Globus pallidus (tissue), 1 donor: ENCODE measurements around the gene CEACAM1.
"Not testable (repeated sequence)": the region's sequence is repeated elsewhere in the genome, so short reads cannot be mapped to it uniquely, and the experiment has no call there.

ENCODE experiments used
- DNase-seq: peaks from one replicate; pipeline ENCODE4 v3.0.0-alpha.2; 2015; ENCODE audit warnings: low spot score

Gene CEACAM1

GRCh38 chr19:42511340-42511739, 16.9 kb downstream of the CEACAM1 start:
- no peak for DNase-seq

- no peak for DNase-seq
These were observed 19.3 kb downstream of the CEACAM1 start for GRCh38 chr19:42508892-42509444.

GRCh38 chr19:42505066-42505465, 23.2 kb downstream of the CEACAM1 start:
- no peak for DNase-seq

DNA sequence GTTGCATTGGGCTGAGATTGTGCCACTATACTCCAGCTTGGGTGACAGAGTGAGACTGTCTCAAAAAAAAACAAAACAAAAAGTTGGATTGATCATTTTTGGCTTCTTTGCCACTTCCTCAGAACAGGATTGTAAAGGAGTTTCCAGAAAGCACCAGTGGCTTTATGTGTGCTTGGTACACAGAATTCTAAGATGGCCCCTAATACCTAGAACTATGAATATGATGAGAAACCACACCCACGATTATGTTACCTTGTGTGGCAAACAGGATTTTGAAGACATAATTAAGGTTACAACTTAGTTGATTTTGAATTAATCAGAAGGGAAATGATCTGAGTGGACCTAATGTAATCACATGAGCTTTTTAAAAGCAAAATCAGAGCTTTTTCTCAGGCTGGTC, 26.5 kb downstream of the CEACAM1 start:
- no peak for DNase-seq

DNA sequence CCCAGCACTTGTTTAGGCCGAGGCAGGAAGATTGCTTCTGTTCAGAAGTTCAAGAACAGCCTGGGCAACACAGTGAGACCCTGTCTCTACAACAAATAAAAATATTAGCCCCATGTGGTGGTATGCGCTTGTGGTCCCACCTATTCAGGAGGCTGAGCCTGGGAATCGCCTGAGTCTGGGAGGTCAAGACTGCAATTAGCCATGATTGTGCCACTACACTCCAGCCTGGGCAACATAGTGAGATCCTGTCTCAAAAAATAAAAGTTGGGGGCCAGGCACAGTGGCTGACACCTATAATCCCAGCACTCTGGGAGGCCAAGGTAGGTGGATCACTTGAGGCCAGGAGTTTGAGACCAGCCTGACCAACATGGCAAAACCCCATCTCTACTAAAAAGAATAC, 27.0 kb downstream of the CEACAM1 start:
- not testable (repeated sequence) for DNase-seq

GRCh38 chr19:42498169-42498757, 30.0 kb downstream of the CEACAM1 start:
- no peak for DNase-seq

- peak; percentile 31 for DNase-seq
These were observed 30.7 kb downstream of the CEACAM1 start for GRCh38 chr19:42497492-42498168.

GRCh38 chr19:42496460-42497133, 31.7 kb downstream of the CEACAM1 start:
- no peak for DNase-seq

DNA sequence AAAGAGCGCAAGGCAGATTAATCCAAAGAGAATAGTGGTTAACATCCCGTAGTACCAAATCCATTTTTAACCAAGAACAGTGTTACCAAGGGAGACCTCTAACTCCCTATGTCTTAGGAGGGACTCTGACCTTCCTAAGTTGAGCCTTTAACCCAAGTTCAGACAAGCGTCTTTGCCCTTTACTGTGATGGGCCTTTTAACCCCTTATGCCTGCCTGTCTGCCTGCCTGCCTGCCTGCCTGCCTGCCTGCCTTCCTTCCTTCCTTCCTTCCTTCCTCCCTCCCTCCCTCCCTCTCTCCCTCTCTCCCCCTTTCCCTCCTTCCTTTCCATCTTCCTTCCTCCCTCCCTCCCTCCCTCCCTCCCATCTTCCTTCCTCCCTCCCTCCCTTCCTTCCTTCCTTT, 32.6 kb downstream of the CEACAM1 start:
- DNase-seq: no peak

GRCh38 chr19:42494321-42494720, 34.0 kb downstream of the CEACAM1 start:
- no peak for DNase-seq

GRCh38 chr19:42488783-42489521, 39.3 kb downstream of the CEACAM1 start:
- no peak for DNase-seq

DNA sequence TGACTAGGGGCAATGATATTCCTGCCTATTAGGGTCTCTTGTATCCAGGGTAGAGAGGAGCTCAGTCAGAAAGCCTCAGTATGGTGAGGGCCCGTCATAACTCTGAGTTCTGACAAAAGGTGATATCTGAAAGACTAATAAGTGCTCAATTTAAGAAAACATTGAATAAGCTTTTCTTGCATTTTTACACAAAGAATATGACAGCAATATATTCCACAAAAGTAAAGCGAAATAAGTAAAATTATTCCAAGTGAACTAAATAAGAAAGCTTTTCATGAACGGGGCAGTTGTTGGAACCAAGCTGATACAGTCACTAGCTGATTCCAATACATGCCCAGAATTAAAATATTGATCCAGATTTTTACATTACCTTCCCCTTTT, 40.5 kb downstream of the CEACAM1 start:
- DNase-seq: no peak

DNA sequence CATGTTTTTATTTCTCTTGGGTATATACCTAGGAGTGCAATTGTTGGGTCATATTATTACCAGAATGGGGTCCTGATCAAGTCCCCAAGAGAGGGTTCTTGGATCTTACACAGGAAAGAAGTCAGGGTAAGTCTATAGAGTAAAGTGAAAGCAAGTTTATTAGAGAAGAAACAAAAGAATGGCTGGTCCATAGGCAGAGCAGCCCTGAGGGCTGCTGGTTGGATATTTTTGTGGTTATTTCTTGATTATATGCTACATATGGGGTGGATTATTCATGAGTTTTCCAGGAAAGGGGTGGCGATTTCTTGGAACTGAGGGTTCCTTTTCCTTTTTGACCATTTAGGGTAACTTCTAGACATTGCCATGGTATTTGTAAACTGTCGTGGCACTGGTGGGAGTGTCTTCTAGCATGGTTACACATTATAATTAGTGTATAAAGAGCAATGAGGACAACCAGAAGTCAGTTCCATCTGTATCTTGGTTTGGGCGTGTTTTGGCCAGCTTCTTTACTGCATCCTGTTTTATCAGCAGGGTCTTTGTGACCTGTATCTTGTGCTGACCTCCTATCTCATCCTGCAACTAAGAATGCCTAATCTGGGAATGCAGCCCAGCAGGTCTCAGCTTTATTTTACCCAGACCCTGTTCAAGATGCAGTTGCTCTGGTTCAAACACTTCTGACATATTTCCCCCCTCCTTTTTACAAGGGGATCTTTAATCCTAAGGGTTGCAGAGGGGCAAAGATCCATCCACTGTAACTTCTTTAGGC, 41.1 kb downstream of the CEACAM1 start:
- DNase-seq: no peak

DNA sequence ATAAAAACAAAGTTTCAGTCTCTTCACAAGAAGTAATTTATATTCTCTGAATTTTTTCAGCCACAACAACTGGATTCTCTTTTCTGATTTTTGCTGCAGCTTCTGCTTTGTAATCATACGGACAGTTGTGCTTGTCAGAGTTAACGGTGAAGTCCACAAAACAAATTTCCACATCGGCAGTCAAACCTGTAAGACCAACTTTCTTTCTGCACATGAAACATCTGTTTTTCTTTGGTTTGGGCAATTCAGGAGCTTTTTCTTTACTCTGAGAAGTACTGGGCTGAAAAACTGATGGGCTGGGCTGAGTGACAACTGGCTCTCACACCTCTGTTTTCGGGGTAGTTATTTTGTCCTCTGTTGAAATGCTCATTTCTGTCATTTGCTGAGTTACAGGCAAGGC, 43.2 kb downstream of the CEACAM1 start:
- not testable (repeated sequence) for DNase-seq

- DNase-seq: peak; percentile 29
These were observed 47.8 kb downstream of the CEACAM1 start for GRCh38 chr19:42480335-42481095.

DNA sequence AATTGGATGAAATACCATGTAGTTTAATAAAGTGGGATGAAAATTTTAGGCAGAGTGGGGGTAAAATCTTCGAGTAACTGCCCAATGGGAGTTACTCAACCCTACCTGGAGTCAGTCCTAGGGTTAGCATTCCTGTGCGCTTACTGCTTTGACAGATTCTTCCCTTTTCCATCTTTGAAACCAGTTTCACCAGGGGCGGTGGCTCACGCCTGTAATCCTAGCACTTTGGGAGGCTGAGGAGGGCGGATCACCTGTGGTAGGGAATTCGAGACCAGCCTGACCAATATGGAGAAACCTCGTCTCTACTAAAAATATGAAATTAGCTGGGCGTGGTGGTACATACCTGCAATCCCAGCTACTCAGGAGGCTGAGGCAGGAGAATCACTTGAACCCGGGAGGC, 48.5 kb downstream of the CEACAM1 start:
- DNase-seq: no peak

DNA sequence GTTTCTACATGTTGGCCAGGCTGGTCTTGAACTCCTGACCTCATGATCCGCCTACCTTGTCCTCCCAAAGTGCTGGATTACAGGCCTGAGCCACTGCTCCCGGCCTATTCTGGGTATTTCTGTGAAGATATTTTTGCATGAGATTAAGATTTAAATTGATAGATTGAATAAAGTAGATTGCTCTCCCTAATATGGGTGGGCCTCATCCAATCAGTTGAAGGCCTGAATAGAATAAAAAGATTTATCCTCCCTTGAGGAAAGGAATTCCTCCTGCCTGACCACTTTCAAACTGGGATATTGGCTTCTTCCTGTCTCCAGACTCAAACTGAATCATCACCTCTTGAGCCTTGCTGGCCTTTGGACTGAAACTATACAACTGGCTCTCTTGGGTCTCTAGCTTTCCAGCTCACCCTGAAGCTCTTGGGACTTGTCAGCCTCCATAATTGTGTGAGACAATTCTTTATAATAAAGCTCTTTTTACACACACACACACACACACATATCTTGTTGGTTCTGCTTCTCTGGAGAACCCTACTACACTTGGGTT, 49.4 kb downstream of the CEACAM1 start:
- DNase-seq: no peak

- DNase-seq: no peak
These were observed 50.3 kb downstream of the CEACAM1 start for GRCh38 chr19:42477933-42478332.

DNA sequence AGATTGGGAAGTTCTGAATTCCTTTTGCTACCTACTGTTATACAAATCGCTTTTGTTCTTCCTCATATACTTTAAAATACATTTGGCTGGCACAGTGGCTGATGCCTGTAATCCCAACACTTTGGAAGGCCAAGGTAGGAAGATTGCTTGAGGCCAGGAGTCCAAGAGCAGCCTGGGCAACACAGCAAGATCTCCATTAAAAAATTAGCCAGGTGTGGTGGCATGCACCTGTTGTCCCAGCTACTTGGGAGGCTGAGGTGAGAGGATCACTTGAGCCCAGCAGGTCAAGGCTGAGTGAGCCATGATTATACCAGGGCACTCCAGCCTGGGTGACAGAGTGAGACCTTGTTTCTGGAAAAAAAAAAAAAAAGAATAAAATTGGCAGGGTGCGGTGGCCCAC, 51.2 kb downstream of the CEACAM1 start:
- no peak for DNase-seq

DNA sequence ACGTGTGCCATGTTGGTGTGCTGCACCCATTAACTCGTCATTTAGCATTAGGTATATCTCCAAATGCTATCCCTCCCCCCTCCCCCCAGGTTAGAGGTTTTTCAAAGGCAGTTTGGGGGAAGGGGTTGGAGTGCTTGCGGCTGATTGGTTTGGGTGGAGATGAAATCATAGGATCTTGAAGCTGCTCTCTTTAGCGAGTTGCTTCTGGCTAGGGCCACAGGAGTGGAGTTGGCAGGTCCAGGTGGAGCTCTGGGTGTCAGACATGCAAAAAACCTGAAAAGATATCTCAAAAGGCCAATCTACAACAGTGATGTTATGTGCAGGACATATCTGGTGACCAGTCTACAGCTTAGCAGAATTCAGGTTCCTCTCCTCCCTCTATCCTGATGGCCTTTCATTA, 52.9 kb downstream of the CEACAM1 start:
- DNase-seq: no peak

DNA sequence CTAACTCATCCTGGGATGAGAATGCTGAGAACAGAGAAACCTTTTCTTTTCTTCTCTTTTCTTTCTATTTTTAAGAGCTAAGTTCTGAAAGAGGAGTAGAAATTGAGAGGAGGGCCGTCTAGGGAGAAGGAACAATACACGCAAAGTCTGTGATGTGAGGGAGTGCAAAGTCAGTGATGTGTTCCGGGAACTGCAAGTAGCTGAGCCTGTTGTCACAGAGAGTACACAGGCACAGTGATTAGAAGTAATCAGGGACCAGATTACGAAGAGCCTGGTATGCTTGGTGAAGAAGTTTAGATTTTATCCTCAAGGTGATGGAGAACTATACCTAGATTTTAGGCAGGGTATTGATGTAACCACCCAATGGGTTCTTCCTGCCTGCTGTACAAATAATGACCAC, 53.5 kb downstream of the CEACAM1 start:
- peak; percentile 55 for DNase-seq
